GM23248 (cell line): ENCODE measurements around the gene MET. TPM values are rescaled to one million over a fixed set of nuclear protein-coding genes. Genes with fewer than 3 reads are reported as not detected.

ENCODE experiments used
- DNase-seq: peaks from one replicate; pipeline ENCODE4 v3.0.0-alpha.2; 2015
- H2AFZ ChIP-seq: fragments of 200-600 bp; sonication (generic); 2 replicates; pipeline ENCODE4 v1.6.1; 2016; ENCODE audit warnings: antibody characterized with exemption
- H3F3A ChIP-seq: fragments of 200-600 bp; sonication (generic); 2 replicates; pipeline ENCODE4 v1.6.1; 2016; ENCODE audit warnings: mild to moderate bottlenecking, antibody characterized with exemption, mixed run types; ENCODE audit not compliant: insufficient read depth
- H3K27ac ChIP-seq: fragments of 200-600 bp; sonication (generic); 2 replicates; pipeline ENCODE4 v1.5.1; 2016; ENCODE audit warnings: mild to moderate bottlenecking
- H3K27me3 ChIP-seq: fragments of 200-600 bp; sonication (generic); replicated peaks from 2 replicates; pipeline ENCODE4 v1.6.1; 2016; ENCODE audit warnings: mild to moderate bottlenecking; ENCODE audit not compliant: insufficient read depth
- H3K36me3 ChIP-seq: fragments of 200-600 bp; sonication (generic); 2 replicates; pipeline ENCODE4 v1.6.1; 2016; ENCODE audit warnings: low read depth, mild to moderate bottlenecking
- H3K4me1 ChIP-seq: fragments of 200-600 bp; sonication (generic); 2 replicates; pipeline ENCODE4 v1.6.1; 2016; ENCODE audit warnings: mild to moderate bottlenecking; ENCODE audit not compliant: insufficient read depth
- H3K4me2 ChIP-seq: fragments of 200-600 bp; sonication (generic); one replicate; pipeline ENCODE4 v1.6.1; 2016; ENCODE audit warnings: mild to moderate bottlenecking; ENCODE audit not compliant: unreplicated experiment
- H3K4me3 ChIP-seq: fragments of 200-600 bp; sonication (generic); 2 replicates; pipeline ENCODE4 v1.5.1; 2016; ENCODE audit warnings: mild to moderate bottlenecking
- H3K79me2 ChIP-seq: fragments of 200-600 bp; sonication (generic); 2 replicates; pipeline ENCODE4 v1.6.1; 2016; ENCODE audit warnings: mild to moderate bottlenecking; ENCODE audit not compliant: insufficient read depth
- H3K9ac ChIP-seq: fragments of 200-600 bp; sonication (generic); 2 replicates; pipeline ENCODE4 v1.6.1; 2016; ENCODE audit warnings: mild to moderate bottlenecking
- H3K9me2 ChIP-seq: fragments of 200-600 bp; sonication (generic); 2 replicates; pipeline ENCODE4 v1.6.1; 2016; ENCODE audit warnings: mixed run types, mild to moderate bottlenecking, moderate library complexity; ENCODE audit not compliant: insufficient read depth
- H3K9me3 ChIP-seq: fragments of 200-600 bp; sonication (generic); one replicate; pipeline ENCODE4 v1.6.1; 2017; ENCODE audit warnings: low read depth
- H4K20me1 ChIP-seq: fragments of 200-600 bp; sonication (generic); 2 replicates; pipeline ENCODE4 v1.6.0; 2016; ENCODE audit not compliant: insufficient read depth
- EZH2 ChIP-seq: fragments of 200-600 bp; sonication (generic); IDR thresholded peaks from 2 replicates; pipeline ENCODE4 v1.6.1; 2018; ENCODE audit warnings: antibody characterized with exemption, mild to moderate bottlenecking; ENCODE audit not compliant: insufficient read depth, poor library complexity, severe bottlenecking
- EZH2phosphoT487 ChIP-seq: fragments of 200-600 bp; sonication (generic); IDR thresholded peaks from 2 replicates; pipeline ENCODE4 v1.6.1; 2018; ENCODE audit warnings: antibody characterized with exemption, moderate library complexity, mild to moderate bottlenecking, low read depth; ENCODE audit not compliant: insufficient read depth
- WGBS, 2 experiments: methylation state at CpG; one replicate each; pipeline ENCODE4 v1.1.6; 2015 to 2017; ENCODE audit warnings: low lambda C conversion rate in 2 of 2, low coverage in 1 of 2; ENCODE audit errors: missing lambda C conversion rate in 2 of 2; 5-methylcytosine and 5-hydroxymethylcytosine counted together
- in situ Hi-C: fragments of 300-500 bp; cut with MboI; formaldehyde crosslinking; loops from 2 replicates; pipeline ENCODE4 v1.15.0; 2020
- polyA plus RNA-seq: library from polyadenylated mRNA; unstranded; fragments of >200 nt; fragmentation: Nextera tagmentation; extraction: Ambion mirVana; gene quantifications from 2 replicates; pipeline ENCODE4 v1.2.1, GENCODE V29; 2016
- total RNA-seq: library from RNA; depleted of rRNA; stranded (reverse); fragments of >200 nt; shearing (Covaris generic); gene quantifications from 2 replicates; pipeline ENCODE4 v1.2.3, GENCODE V29; 2014

Gene MET
- total and polyA plus RNA-seq, 2 experiments from 2014 or later = 25.3 to 62.3 TPM

- no peak for DNase-seq
- Histone ChIP-seq H3K27ac (no peak overlapping the region), H3K79me2 (no peaks in the 10 kb centered on the region), H3K4me1 (no peaks in the 10 kb centered on the region), H3K27me3 (no peaks in the 10 kb centered on the region), H3K4me2 (no peak overlapping the region), H3F3A (no peaks in the 10 kb centered on the region), H3K9ac (no peak overlapping the region), H3K36me3 (no peaks in the 10 kb centered on the region), H3K9me2 (no peaks in the 10 kb centered on the region), H4K20me1 (no peaks in the 10 kb centered on the region), H3K4me3 (no peak overlapping the region), H2AFZ (no peak overlapping the region), H3K9me3 (no peaks in the 10 kb centered on the region)
- in situ Hi-C loops = no loop called here
- no peak for TF ChIP-seq EZH2phosphoT487
- TF ChIP-seq EZH2 = no peak
- WGBS, 2 experiments = 87 to 93% methylated on average over 3 of the region's 3 CpGs
These were observed 157.0 kb downstream of the MET start for GRCh38 chr7:116829041-116829440.

GRCh38 chr7:116829493-116829892 lies 157.5 kb downstream of the MET start:
- no peak for DNase-seq
- Histone ChIP-seq H3K9me3 (no peaks in the 10 kb centered on the region), H3K4me3 (no peak overlapping the region), H3K4me1 (peaks cover under 1% of the 10 kb centered on the region; the same call in 1 of the 2 replicates), H3K9ac (no peak overlapping the region), H2AFZ (no peak overlapping the region), H3F3A (no peaks in the 10 kb centered on the region), H3K9me2 (no peaks in the 10 kb centered on the region), H4K20me1 (no peaks in the 10 kb centered on the region), H3K27me3 (no peaks in the 10 kb centered on the region), H3K4me2 (no peak overlapping the region), H3K27ac (no peak overlapping the region), H3K36me3 (no peaks in the 10 kb centered on the region), H3K79me2 (no peaks in the 10 kb centered on the region)
- TF ChIP-seq EZH2phosphoT487 = no peak
- no peak for TF ChIP-seq EZH2
- in situ Hi-C loops = no loop called here

- H3K4me2 ChIP-seq = no peak overlapping the region
- no peak overlapping the region for H2AFZ ChIP-seq
- no peaks in the 10 kb centered on the region for H4K20me1 ChIP-seq
- peaks cover 10% of the 10 kb centered on the region; the same call in 1 of the 2 replicates for H3K4me1 ChIP-seq
- no peak for DNase-seq
- H3K27ac ChIP-seq = no peak overlapping the region
- H3K4me3 ChIP-seq = no peak overlapping the region
- no peaks in the 10 kb centered on the region for H3K36me3 ChIP-seq
- no peaks in the 10 kb centered on the region for H3K27me3 ChIP-seq
- no peak overlapping the region for H3K9ac ChIP-seq
- WGBS, 2 experiments = 77 to 87% methylated on average over 2 of the region's 2 CpGs
- no peaks in the 10 kb centered on the region for H3F3A ChIP-seq
- in situ Hi-C loops = no loop called here
- no peaks in the 10 kb centered on the region for H3K9me3 ChIP-seq
- TF ChIP-seq EZH2 (no peak), EZH2phosphoT487 (no peak)
- no peaks in the 10 kb centered on the region for H3K79me2 ChIP-seq
- H3K9me2 ChIP-seq = no peaks in the 10 kb centered on the region
These were observed 160.7 kb downstream of the MET start for GRCh38 chr7:116832692-116833091.

GRCh38 chr7:116834815-116835504 lies 163.0 kb downstream of the MET start:
- Histone ChIP-seq H3K9ac (no peak overlapping the region), H3K27me3 (no peaks in the 10 kb centered on the region), H3K36me3 (no peaks in the 10 kb centered on the region), H2AFZ (no peak overlapping the region), H3K4me2 (peak overlapping the region; percentile 17), H3K9me2 (no peaks in the 10 kb centered on the region), H3F3A (no peaks in the 10 kb centered on the region), H3K4me1 (peaks cover 10% of the 10 kb centered on the region; the same call in 1 of the 2 replicates), H3K4me3 (no peak overlapping the region), H3K27ac (peak overlapping the region; percentile 25; the same call in 1 of the 2 replicates), H3K9me3 (no peaks in the 10 kb centered on the region), H4K20me1 (no peaks in the 10 kb centered on the region), H3K79me2 (no peaks in the 10 kb centered on the region)
- WGBS, 2 experiments = 41 to 52% methylated on average over 9 of the region's 9 CpGs
- peak; percentile 86 for DNase-seq
- in situ Hi-C loops = no loop called here
- TF ChIP-seq EZH2 (no peak), EZH2phosphoT487 (no peak)
